ENCODE data around the gene SLC35D2.

SLC35D2 gene

GRCh38 chr9:96418083-96418919 is 34.8 kb upstream of the SLC35D2 start, which contains the start of gene ZNF367 (continued):
- no peak for TF ChIP-seq ZSCAN18 (tag by site-specific recombination; IDR thresholded peaks at IDR 0.05)
- TF ChIP-seq ATF2 (tag by site-specific recombination; IDR thresholded peaks at IDR 0.05; ENCODE audit: low read depth) = no peak
- peak; percentile 94 for TF ChIP-seq ZNF600 (tag by site-specific recombination; IDR thresholded peaks at IDR 0.05)
- TF ChIP-seq, protein P1, sequence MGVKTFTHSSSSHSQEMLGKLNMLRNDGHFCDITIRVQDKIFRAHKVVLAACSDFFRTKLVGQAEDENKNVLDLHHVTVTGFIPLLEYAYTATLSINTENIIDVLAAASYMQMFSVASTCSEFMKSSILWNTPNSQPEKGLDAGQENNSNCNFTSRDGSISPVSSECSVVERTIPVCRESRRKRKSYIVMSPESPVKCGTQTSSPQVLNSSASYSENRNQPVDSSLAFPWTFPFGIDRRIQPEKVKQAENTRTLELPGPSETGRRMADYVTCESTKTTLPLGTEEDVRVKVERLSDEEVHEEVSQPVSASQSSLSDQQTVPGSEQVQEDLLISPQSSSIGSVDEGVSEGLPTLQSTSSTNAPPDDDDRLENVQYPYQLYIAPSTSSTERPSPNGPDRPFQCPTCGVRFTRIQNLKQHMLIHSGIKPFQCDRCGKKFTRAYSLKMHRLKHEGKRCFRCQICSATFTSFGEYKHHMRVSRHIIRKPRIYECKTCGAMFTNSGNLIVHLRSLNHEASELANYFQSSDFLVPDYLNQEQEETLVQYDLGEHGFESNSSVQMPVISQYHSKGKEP (tag by site-specific recombination; IDR thresholded peaks at IDR 0.05) = no peak
- TF ChIP-seq, protein P2, sequence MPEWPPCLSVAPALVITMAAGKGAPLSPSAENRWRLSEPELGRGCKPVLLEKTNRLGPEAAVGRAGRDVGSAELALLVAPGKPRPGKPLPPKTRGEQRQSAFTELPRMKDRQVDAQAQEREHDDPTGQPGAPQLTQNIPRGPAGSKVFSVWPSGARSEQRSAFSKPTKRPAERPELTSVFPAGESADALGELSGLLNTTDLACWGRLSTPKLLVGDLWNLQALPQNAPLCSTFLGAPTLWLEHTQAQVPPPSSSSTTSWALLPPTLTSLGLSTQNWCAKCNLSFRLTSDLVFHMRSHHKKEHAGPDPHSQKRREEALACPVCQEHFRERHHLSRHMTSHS (tag by site-specific recombination; IDR thresholded peaks at IDR 0.05) = no peak
- TF ChIP-seq ELK4 (IDR thresholded peaks at IDR 0.05; ENCODE audit: borderline replicate concordance, low read depth, low read length) = no peak
- TF ChIP-seq ZNF274 (IDR thresholded peaks at IDR 0.05; ENCODE audit: low read length) = no peak
- no peak for TF ChIP-seq ZNF274 (tag by site-specific recombination; IDR thresholded peaks at IDR 0.05; ENCODE audit: borderline replicate concordance)
- TF ChIP-seq ZNF223 (tag by site-specific recombination; IDR thresholded peaks at IDR 0.05) = no peak
- TF ChIP-seq ZBTB17 (tag by site-specific recombination; IDR thresholded peaks at IDR 0.05) = no peak
- no peak for TF ChIP-seq IKZF3 (tag by site-specific recombination; IDR thresholded peaks at IDR 0.05)
- no peak for TF ChIP-seq ZNF433 (tag by site-specific recombination; IDR thresholded peaks at IDR 0.05; ENCODE audit: low read depth)
- no peak for TF ChIP-seq ZNF660 (tag by site-specific recombination; IDR thresholded peaks at IDR 0.05)
- TF ChIP-seq, protein P3, sequence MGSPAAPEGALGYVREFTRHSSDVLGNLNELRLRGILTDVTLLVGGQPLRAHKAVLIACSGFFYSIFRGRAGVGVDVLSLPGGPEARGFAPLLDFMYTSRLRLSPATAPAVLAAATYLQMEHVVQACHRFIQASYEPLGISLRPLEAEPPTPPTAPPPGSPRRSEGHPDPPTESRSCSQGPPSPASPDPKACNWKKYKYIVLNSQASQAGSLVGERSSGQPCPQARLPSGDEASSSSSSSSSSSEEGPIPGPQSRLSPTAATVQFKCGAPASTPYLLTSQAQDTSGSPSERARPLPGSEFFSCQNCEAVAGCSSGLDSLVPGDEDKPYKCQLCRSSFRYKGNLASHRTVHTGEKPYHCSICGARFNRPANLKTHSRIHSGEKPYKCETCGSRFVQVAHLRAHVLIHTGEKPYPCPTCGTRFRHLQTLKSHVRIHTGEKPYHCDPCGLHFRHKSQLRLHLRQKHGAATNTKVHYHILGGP (tag by site-specific recombination; IDR thresholded peaks at IDR 0.05) = no peak
- no peak for TF ChIP-seq ZNF133 (tag by site-specific recombination; IDR thresholded peaks at IDR 0.05)
- TF ChIP-seq, protein P4, sequence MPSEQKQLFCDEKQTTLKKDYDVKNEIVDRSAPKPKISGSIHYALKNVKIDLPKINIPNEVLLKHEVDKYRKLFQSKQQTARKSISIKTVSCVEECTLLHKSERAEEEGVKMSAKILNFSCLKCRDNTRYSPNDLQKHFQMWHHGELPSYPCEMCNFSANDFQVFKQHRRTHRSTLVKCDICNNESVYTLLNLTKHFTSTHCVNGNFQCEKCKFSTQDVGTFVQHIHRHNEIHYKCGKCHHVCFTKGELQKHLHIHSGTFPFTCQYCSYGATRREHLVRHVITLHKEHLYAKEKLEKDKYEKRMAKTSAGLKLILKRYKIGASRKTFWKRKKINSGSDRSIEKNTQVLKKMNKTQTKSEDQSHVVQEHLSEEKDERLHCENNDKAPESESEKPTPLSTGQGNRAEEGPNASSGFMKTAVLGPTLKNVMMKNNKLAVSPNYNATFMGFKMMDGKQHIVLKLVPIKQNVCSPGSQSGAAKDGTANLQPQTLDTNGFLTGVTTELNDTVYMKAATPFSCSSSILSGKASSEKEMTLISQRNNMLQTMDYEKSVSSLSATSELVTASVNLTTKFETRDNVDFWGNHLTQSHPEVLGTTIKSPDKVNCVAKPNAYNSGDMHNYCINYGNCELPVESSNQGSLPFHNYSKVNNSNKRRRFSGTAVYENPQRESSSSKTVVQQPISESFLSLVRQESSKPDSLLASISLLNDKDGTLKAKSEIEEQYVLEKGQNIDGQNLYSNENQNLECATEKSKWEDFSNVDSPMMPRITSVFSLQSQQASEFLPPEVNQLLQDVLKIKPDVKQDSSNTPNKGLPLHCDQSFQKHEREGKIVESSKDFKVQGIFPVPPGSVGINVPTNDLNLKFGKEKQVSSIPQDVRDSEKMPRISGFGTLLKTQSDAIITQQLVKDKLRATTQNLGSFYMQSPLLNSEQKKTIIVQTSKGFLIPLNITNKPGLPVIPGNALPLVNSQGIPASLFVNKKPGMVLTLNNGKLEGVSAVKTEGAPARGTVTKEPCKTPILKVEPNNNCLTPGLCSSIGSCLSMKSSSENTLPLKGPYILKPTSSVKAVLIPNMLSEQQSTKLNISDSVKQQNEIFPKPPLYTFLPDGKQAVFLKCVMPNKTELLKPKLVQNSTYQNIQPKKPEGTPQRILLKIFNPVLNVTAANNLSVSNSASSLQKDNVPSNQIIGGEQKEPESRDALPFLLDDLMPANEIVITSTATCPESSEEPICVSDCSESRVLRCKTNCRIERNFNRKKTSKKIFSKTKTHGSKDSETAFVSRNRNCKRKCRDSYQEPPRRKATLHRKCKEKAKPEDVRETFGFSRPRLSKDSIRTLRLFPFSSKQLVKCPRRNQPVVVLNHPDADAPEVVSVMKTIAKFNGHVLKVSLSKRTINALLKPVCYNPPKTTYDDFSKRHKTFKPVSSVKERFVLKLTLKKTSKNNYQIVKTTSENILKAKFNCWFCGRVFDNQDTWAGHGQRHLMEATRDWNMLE (tag by site-specific recombination; conservative IDR thresholded peaks at IDR 0.05; ENCODE audit: low read depth) = no peak
- TF ChIP-seq GLIS1 (tag by site-specific recombination; IDR thresholded peaks at IDR 0.05) = no peak
- TF ChIP-seq ZNF132 (tag by site-specific recombination; IDR thresholded peaks at IDR 0.05; ENCODE audit: borderline replicate concordance) = no peak
- TF ChIP-seq ZNF548 (tag by site-specific recombination; IDR thresholded peaks at IDR 0.05) = no peak
- TF ChIP-seq, protein P5, sequence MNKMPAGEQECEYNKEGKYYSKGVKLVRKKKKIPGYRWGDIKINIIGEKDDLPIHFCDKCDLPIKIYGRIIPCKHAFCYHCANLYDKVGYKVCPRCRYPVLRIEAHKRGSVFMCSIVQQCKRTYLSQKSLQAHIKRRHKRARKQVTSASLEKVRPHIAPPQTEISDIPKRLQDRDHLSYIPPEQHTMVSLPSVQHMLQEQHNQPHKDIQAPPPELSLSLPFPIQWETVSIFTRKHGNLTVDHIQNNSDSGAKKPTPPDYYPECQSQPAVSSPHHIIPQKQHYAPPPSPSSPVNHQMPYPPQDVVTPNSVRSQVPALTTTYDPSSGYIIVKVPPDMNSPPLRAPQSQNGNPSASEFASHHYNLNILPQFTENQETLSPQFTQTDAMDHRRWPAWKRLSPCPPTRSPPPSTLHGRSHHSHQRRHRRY (tag by site-specific recombination; IDR thresholded peaks at IDR 0.05) = no peak
- TF ChIP-seq, protein P6, sequence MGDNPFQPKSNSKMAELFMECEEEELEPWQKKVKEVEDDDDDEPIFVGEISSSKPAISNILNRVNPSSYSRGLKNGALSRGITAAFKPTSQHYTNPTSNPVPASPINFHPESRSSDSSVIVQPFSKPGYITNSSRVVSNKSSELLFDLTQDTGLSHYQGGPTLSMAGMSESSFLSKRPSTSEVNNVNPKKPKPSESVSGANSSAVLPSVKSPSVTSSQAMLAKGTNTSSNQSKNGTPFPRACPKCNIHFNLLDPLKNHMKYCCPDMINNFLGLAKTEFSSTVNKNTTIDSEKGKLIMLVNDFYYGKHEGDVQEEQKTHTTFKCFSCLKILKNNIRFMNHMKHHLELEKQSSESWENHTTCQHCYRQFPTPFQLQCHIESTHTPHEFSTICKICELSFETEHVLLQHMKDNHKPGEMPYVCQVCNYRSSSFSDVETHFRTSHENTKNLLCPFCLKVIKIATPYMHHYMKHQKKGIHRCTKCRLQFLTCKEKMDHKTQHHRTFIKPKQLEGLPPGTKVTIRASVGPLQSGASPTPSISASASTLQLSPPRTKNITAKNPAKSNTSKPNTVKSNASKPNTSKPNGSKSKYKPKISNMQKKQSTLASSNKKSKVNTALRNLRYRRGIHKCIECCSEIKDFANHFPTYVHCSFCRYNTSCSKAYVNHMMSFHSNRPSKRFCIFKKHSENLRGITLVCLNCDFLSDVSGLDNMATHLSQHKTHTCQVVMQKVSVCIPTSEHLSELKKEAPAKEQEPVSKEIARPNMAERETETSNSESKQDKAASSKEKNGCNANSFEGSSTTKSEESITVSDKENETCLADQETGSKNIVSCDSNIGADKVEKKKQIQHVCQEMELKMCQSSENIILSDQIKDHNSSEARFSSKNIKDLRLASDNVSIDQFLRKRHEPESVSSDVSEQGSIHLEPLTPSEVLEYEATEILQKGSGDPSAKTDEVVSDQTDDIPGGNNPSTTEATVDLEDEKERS (tag by site-specific recombination; IDR thresholded peaks at IDR 0.05) = no peak

Data from HEK293 (cell line).